NB4 (cell line): ENCODE results near the gene SPHKAP.

Source experiments
- MYC ChIP-seq: IDR thresholded peaks from 2 replicates; pipeline ENCODE4 v1.6.1; 2011; ENCODE audit warnings: low read depth, low read length
- TF ChIP-seq, protein P1 (sequence below): IDR thresholded peaks from one replicate; pipeline ENCODE4 v1.5.1; 2012; ENCODE audit warnings: low read depth, low read length

DNA sequence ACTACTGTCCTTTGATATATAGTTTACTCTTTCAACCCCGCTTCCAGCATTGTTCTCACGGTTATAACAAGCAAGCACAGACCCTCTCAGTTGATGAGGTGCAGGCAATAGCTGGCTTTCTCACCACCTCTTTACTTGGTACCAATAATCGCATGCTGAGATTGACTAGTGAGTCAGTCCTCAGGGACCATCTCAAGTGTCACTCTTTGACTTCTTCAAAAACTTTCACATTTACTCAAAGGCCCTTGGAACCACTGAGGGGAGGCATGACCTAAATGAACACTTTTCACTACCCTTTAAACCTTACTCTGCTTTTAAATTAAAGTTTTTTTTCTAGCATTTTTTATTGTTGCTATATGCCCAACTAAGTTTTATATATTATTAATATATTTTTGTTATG, 208.2 kb downstream of the SPHKAP start:
- TF ChIP-seq, protein P1, sequence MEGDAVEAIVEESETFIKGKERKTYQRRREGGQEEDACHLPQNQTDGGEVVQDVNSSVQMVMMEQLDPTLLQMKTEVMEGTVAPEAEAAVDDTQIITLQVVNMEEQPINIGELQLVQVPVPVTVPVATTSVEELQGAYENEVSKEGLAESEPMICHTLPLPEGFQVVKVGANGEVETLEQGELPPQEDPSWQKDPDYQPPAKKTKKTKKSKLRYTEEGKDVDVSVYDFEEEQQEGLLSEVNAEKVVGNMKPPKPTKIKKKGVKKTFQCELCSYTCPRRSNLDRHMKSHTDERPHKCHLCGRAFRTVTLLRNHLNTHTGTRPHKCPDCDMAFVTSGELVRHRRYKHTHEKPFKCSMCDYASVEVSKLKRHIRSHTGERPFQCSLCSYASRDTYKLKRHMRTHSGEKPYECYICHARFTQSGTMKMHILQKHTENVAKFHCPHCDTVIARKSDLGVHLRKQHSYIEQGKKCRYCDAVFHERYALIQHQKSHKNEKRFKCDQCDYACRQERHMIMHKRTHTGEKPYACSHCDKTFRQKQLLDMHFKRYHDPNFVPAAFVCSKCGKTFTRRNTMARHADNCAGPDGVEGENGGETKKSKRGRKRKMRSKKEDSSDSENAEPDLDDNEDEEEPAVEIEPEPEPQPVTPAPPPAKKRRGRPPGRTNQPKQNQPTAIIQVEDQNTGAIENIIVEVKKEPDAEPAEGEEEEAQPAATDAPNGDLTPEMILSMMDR, result no peak
- TF ChIP-seq MYC, result no peak
